Stimulated activated CD8-positive, alpha-beta memory T cell treated with anti-CD3 and anti-CD28 coated beads, Interleukin-4, amount 100 ng/mL, for 4 hours (primary cell): Measurements from ENCODE around the gene IL23R.

Experiments used
- DNase-seq, 2 donors: peaks; one replicate each; pipeline ENCODE4 v3.0.0-alpha.2; 2020; ENCODE audit warnings: low read depth in 2 of 2, low spot score in 1 of 2

The IL23R gene

DNA sequence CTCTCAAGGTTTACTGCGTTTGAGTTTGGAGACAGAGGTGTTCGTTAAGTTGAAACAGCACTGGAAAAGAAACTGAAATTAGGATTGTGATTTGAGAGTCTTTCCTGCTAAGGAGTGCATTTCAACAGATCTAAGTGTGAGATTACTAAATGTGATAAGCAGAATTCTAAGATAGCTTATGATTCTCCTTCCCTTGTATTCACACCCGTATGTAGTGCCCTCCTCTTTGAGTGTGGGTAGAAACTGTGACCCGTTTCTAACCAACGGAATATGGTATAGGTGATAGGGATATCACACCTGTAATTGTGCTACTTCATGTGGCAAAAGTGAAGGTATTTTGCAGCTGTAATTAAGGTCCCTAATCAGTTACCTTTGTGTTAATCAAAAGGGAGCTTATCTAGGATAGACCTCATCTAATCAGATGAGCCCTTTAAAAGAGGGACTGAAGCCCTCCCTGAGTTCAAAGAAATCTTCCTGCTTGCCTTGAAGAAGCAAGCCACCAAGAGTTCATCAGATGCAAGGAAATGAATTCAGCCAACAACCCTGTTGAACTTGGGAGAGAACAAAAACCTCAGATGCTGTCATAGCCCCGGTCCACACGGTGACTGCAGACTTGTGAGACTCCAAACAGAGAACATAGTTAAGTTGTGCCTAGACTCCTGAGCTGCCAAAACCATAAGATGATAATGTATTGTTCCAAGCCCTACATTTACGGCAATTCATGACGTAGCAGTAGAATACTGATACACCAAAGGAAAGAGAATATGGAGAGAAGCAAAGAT is 128.8 kb downstream of the IL23R start:
- no peak for DNase-seq

DNA sequence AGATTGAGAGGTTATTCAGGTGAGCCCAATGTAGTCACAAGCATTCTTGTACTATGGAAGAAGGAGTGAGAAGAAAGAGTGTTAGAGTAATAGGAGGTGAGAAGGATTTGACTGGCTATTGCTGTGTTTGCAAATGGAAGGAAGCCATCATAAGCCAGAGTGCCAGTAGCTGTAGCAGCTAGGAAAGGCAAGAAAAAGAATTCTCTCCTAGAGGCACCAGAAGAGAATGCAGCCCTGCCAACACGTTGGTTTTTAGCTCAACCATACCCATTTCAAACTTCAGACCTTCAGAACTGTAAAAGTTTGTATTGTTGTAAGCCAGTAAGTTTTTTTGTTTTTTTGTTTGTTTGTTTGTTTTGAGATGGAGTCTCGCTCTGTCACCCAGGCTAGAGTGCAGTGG is 132.5 kb downstream of the IL23R start:
- no peak for DNase-seq

DNA sequence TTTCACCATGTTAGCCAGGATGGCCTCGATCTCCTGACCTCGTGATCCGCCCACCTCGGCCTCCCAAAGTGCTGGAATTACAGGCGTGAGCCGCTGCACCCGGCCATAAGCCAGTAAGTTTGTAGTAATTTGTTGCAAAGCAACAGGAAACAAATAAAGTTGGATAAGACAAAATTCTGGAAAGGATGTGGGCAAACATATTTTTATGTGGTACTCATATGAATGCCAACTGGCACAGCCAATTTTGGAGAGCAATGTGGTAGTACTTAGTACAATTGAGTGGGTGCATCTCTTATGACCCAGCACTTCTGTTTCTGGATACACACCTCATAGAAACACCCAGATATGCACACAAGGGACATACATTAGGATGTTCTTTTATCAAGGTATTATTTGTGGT is 133.0 kb downstream of the IL23R start:
- DNase-seq = no peak

DNA sequence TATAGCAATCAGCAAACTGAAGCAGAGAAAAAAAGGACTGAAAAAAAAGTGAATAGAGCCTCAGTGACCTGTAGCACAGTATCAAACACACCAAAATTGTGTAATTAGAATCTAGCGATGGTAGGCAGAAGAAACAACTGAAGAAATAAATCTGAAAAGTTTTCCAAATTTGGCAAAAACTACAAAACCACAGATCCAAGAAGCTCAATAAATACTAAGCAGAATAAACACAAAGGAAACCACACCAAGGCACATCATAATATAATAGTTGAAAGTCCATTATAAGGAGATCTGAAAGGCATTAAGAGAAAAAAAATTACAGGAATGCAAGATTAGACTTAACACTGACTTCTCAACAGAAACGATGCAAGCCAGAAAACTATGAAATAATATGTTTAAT is 134.3 kb downstream of the IL23R start:
- DNase-seq = no peak

DNA sequence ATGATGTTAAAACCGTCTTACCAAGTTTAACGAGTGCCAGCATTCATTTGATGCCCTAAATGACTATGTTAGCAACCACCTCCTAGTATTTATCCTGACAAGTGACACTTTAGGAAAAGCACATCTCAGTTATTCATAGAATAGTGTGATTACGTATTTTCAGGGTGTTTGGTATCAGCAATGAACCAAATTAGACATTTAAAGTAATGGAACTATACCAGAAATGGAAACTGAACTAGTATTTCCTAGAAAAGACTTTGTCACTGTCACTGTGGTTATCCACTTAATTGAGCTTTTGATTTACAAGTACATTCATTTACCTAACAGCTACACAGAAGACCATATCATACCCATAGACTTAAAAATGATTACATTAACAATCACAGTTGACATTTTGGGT is 137.8 kb downstream of the IL23R start:
- no peak for DNase-seq

DNA sequence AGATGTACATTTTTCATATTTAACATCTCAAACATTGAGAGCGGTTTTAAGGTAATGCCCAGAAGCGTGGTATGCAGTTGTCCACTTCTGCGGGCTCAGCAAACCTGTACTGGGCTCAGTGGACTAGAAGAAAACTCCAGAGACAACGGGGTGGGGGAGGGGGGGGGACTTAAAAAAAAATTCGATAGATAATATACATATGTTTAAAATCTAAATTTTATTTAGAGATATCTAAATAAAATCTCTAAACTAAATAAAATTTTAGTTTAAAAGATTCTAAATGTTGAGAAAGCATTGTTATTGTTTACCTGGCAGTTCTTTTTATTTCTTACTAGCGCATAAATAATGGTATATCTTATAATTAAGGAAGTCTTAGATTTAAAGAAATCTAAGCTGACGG is 140.3 kb downstream of the IL23R start:
- no peak for DNase-seq

DNA sequence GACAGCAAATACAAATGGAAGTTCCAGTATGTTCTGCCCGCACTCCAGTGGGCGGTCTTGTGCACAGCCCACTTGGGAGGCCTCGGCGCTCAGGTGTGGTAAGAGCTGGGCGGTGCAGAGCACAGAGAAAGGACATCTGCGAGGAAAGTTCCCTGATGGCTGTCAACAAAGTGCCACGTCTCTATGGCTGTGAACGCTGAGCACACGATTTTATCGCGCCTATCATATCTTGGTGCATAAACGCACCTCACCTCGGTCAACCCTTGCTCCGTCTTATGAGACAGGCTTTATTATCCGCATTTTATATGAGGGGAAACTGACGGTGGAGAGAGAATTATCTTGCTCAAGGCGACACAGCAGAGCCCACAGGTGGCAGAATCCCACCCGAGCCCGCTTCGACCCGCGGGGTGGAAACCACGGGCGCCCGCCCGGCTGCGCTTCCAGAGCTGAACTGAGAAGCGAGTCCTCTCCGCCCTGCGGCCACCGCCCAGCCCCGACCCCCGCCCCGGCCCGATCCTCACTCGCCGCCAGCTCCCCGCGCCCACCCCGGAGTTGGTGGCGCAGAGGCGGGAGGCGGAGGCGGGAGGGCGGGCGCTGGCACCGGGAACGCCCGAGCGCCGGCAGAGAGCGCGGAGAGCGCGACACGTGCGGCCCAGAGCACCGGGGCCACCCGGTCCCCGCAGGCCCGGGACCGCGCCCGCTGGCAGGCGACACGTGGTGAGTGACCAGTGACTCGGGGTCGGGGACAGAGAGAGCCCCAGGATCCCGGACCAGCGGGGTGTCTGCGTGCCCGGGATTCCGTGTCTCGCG is 141.2 kb downstream of the IL23R start, which contains the start of gene IL12RB2:
Gene IL12RB2, plus strand, starts transcription at position 623 of the 810 bp plus-strand sequence. CDS start 12,496 bp downstream, outside the sequence.
- no peak for DNase-seq

DNA sequence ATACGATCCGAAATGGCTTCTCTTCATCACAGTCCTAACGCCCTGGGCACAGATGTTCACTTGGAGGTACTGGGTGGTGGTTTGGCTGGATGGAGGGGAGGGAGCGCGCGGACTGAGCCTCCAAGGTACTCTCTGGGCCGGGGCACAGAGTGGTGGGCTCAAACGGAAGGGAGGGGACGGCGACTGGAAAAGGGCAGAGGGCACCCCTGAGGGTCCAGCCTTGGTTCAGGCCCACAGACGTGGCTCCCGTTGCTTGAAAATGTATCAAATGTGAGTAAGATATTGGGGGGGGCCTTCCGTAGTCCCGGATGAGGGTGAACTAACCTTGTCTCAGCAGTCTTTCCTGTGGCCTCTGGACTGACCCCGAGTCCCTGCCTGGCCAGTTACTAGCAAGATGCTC is 141.9 kb downstream of the IL23R start:
- DNase-seq = no peak
